WTC11 (cell line): ENCODE data around the gene KCNC3. TPM values are rescaled to one million over a fixed set of nuclear protein-coding genes. Genes with fewer than 3 reads are reported as not detected.
A peak's percentile ranks its signal among the peaks of the same experiment; 100 is the strongest.

ENCODE experiments used
- ATAC-seq: fragments of 200-7000 bp; cut with Tn5 transposase; 2 replicates; pipeline ENCODE4 v1.10.0; 2021; ENCODE audit warnings: mild to moderate bottlenecking, moderate library complexity
- Bru-seq: library from RNA; stranded (reverse); fragments of 400-500 nt; gene quantifications from one replicate; lab custom pipeline; 2021; lab: Mats Ljungman, UMichigan
- CTCF ChIA-PET: fragments of 300-600 bp; sonication (Branson Sonifier 250); formaldehyde crosslinking; loops from one replicate; lab custom pipeline; 2021; ENCODE audit warnings: antibody characterized with exemption; lab: Charles Lee
- POLR2A ChIA-PET: fragments of 350-600 bp; sonication (Branson Sonifier 250); formaldehyde crosslinking; loops from one replicate; lab custom pipeline; 2021; ENCODE audit warnings: antibody characterized with exemption; lab: Charles Lee
- DNase-seq: peaks from one replicate; pipeline ENCODE4 v3.0.0; 2021; ENCODE audit warnings: low spot score
- H3K27ac Mint-ChIP-seq: 2 replicates; pipeline ENCODE4 v1.8.0; 2021; ENCODE audit warnings: mixed read lengths
- H3K27me3 Mint-ChIP-seq: 2 replicates; pipeline ENCODE4 v1.8.0; 2021; ENCODE audit warnings: low read depth, mild to moderate bottlenecking, moderate library complexity, mixed read lengths
- H3K36me3 Mint-ChIP-seq: 2 replicates; pipeline ENCODE4 v1.8.0; 2021; ENCODE audit warnings: mixed read lengths
- H3K4me1 Mint-ChIP-seq: 2 replicates; pipeline ENCODE4 v1.8.0; 2022; ENCODE audit warnings: mixed read lengths
- H3K4me3 Mint-ChIP-seq: 2 replicates; pipeline ENCODE4 v1.8.0; 2021; ENCODE audit warnings: mild to moderate bottlenecking, moderate library complexity, mixed read lengths
- H3K9me3 Mint-ChIP-seq: 2 replicates; pipeline ENCODE4 v1.8.0; 2021; ENCODE audit warnings: mixed read lengths
- AFF4 ChIP-seq: sonication (generic); formaldehyde crosslinking; IDR thresholded peaks from 2 replicates; pipeline ENCODE4 v1.8.1; 2023; ENCODE audit warnings: mild to moderate bottlenecking, missing genetic modification reagents, borderline replicate concordance
- CDX4 ChIP-seq: fragments of 250-450 bp; sonication (Bioruptor Pico); IDR thresholded peaks from 2 replicates; pipeline ENCODE4 v1.9.0; 2021; ENCODE audit warnings: moderate library complexity, mild to moderate bottlenecking, inconsistent platforms, borderline replicate concordance
- CTCF ChIP-seq: fragments of 200-600 bp; IDR thresholded peaks from 2 replicates; pipeline ENCODE4 v1.8.0; 2022; ENCODE audit warnings: antibody characterized with exemption
- E2F5 ChIP-seq: sonication (generic); formaldehyde crosslinking; IDR thresholded peaks from 2 replicates; pipeline ENCODE4 v1.8.1; 2022; ENCODE audit warnings: mild to moderate bottlenecking, moderate library complexity, missing genetic modification reagents
- ERG ChIP-seq: fragments of 250-450 bp; sonication (Bioruptor Pico); IDR thresholded peaks from 2 replicates; pipeline ENCODE4 v1.8.0; 2021; ENCODE audit warnings: mild to moderate bottlenecking
- ETV6 ChIP-seq: sonication (generic); formaldehyde crosslinking; IDR thresholded peaks from 2 replicates; pipeline ENCODE4 v1.8.1; 2022; ENCODE audit warnings: mild to moderate bottlenecking, missing genetic modification reagents
- FOXP4 ChIP-seq: sonication (generic); formaldehyde crosslinking; IDR thresholded peaks from 2 replicates; pipeline ENCODE4 v1.8.0; 2022; ENCODE audit warnings: mild to moderate bottlenecking, missing genetic modification reagents
- GRHL2 ChIP-seq: fragments of 250-450 bp; sonication (Bioruptor Pico); IDR thresholded peaks from 2 replicates; pipeline ENCODE4 v1.8.0; 2022; ENCODE audit warnings: mild to moderate bottlenecking, moderate library complexity; ENCODE audit not compliant: insufficient replicate concordance, severe bottlenecking
- HMGXB4 ChIP-seq: sonication (generic); formaldehyde crosslinking; IDR thresholded peaks from 2 replicates; pipeline ENCODE4 v1.8.1; 2023; ENCODE audit warnings: mild to moderate bottlenecking, moderate library complexity, missing genetic modification reagents
- IRF1 ChIP-seq: sonication (generic); formaldehyde crosslinking; IDR thresholded peaks from 2 replicates; pipeline ENCODE4 v1.8.0; 2023; ENCODE audit warnings: missing genetic modification reagents
- MXD4 ChIP-seq: fragments of 250-450 bp; sonication (Bioruptor Pico); IDR thresholded peaks from 2 replicates; pipeline ENCODE4 v1.8.0; 2021; ENCODE audit warnings: mild to moderate bottlenecking, moderate library complexity, borderline replicate concordance
- NR2C2 ChIP-seq: sonication (generic); formaldehyde crosslinking; IDR thresholded peaks from 2 replicates; pipeline ENCODE4 v1.8.0; 2022; ENCODE audit warnings: mild to moderate bottlenecking, missing genetic modification reagents
- PREB ChIP-seq: sonication (generic); formaldehyde crosslinking; IDR thresholded peaks from 2 replicates; pipeline ENCODE4 v1.8.1; 2022; ENCODE audit warnings: mild to moderate bottlenecking, missing genetic modification reagents, moderate library complexity, borderline replicate concordance
- TCF7 ChIP-seq: sonication (generic); formaldehyde crosslinking; IDR thresholded peaks from 2 replicates; pipeline ENCODE4 v1.8.0; 2022; ENCODE audit warnings: mild to moderate bottlenecking, low read depth, missing genetic modification reagents, moderate library complexity
- USF2 ChIP-seq: sonication (generic); formaldehyde crosslinking; IDR thresholded peaks from 2 replicates; pipeline ENCODE4 v1.8.1; 2023; ENCODE audit warnings: mild to moderate bottlenecking, missing genetic modification reagents, moderate library complexity
- ZNF121 ChIP-seq: sonication (generic); formaldehyde crosslinking; IDR thresholded peaks from 2 replicates; pipeline ENCODE4 v1.8.0; 2023; ENCODE audit warnings: missing genetic modification reagents
- ZNF263 ChIP-seq: sonication (generic); formaldehyde crosslinking; IDR thresholded peaks from 2 replicates; pipeline ENCODE4 v1.8.1; 2022; ENCODE audit warnings: low read depth, mild to moderate bottlenecking, moderate library complexity, missing genetic modification reagents
- ZNF317 ChIP-seq: sonication (generic); formaldehyde crosslinking; IDR thresholded peaks from 2 replicates; pipeline ENCODE4 v1.8.1; 2023; ENCODE audit warnings: low read depth, mild to moderate bottlenecking, moderate library complexity, missing genetic modification reagents, borderline replicate concordance
- long read RNA-seq, 3 experiments: library from RNA in 1 of 3; library from capped mRNA in 1 of 3; library from polyadenylated mRNA in 1 of 3; unstranded in 2 of 3; stranded (forward) in 1 of 3; transcript quantifications; one replicate each; pipeline ENCODE4 v2.0.0, GENCODE V29; 2021
- total RNA-seq: library from RNA; stranded (reverse); gene quantifications from 3 replicates; pipeline ENCODE4 v1.2.3, GENCODE V29; 2021

The KCNC3 gene
- total RNA-seq (8.5 to 10.1 TPM (median 10.0 TPM) in 3 replicates), Bru-seq, nascent RNA (percentile 60 among the genes with signal in this experiment)
- long read RNA-seq, experiment 1, partial matches to known transcripts, result 1 of 1 reads
- long read RNA-seq, experiment 1, other reads (novel, unspliced or antisense), result 0 of 1 reads
- long read RNA-seq, experiment 2, partial matches to known transcripts, result 1 of 9 reads
- long read RNA-seq, experiment 2, other reads (novel, unspliced or antisense), result 7 of 9 reads
- long read RNA-seq, experiment 3, result 0 reads

- CTCF ChIA-PET, result interaction anchor here (0.6 to 3.3 kb wide), 43 partner anchors 13 to 415 kb away, joined by 3 to 58 read pairs (median 5); partner anchors contain the start of genes JOSD2 and MYH14
- POLR2A ChIA-PET, result interaction anchor here (0.6 to 2.1 kb wide), 14 partner anchors 10 to 394 kb away, joined by 3 to 20 read pairs (median 3); partner anchors contain the start of gene MYH14
- Mint-ChIP-seq H3K4me1 (peaks cover 49% of the 10 kb centered on the region), H3K27me3 (peaks cover 38% of the 10 kb centered on the region), H3K9me3 (no peaks in the 10 kb centered on the region), H3K36me3 (no peaks in the 10 kb centered on the region), H3K4me3 (peak within 1 kb of the TSS; percentile 85), H3K27ac (peak within 1 kb of the TSS; percentile 98)
- DNase-seq (peak; percentile 100), ATAC-seq (peak; percentile 62)
- TF ChIP-seq USF2, result no peak
- TF ChIP-seq GRHL2 (CRISPR knock-in tag), result no peak
- TF ChIP-seq ZNF263, result no peak
- no peak for TF ChIP-seq TCF7 (CRISPR knock-in tag)
- no peak for TF ChIP-seq CTCF
- TF ChIP-seq FOXP4 (CRISPR knock-in tag), result no peak
- TF ChIP-seq MXD4 (CRISPR knock-in tag), result no peak
- TF ChIP-seq PREB (CRISPR knock-in tag), result no peak
- peak; percentile 46; the same call in 1 of the 2 replicates for TF ChIP-seq ETV6 (CRISPR knock-in tag)
- TF ChIP-seq NR2C2, result no peak
- TF ChIP-seq CDX4 (CRISPR knock-in tag), result no peak
- no peak for TF ChIP-seq ZNF317 (CRISPR knock-in tag)
- no peak for TF ChIP-seq AFF4 (CRISPR knock-in tag)
- peak; percentile 63; the same call in 1 of the 2 replicates for TF ChIP-seq ZNF121 (CRISPR knock-in tag)
- no peak for TF ChIP-seq HMGXB4 (CRISPR knock-in tag)
- TF ChIP-seq IRF1 (CRISPR knock-in tag), result 0 out of 2 replicates have a peak, but pooled peaks have one; percentile 25
- TF ChIP-seq ERG, result no peak
- TF ChIP-seq E2F5, result 0 out of 2 replicates have a peak, but pooled peaks have one; percentile 51
Measured at GRCh38 chr19:50329146-50329925, at the start of gene KCNC3. KCNC3 (minus strand) TSS chr19:50329377; CDS start chr19:50329082, 295 bp downstream.
